Airway epithelial cell (primary cell): ENCODE results near the gene YBX2. TPM values are rescaled to one million over a fixed set of nuclear protein-coding genes. Genes with fewer than 3 reads are reported as not detected.

Source experiments
- total RNA-seq: library from RNA; depleted of rRNA; stranded (reverse); fragments of >200 nt; gene quantifications from 2 replicates; pipeline ENCODE4 v1.2.3, GENCODE V29; 2015

Gene YBX2
- total RNA-seq, 1 donor from 2014 or later = 0.51 TPM

Other genes with a start within 250 kb of the YBX2 start
- not detected in 2 replicates for gene CLEC10A, start 214.4 kb downstream of the YBX2 start, total RNA-seq
- not detected in 2 replicates for gene ASGR2, start 179.8 kb downstream of the YBX2 start, total RNA-seq
- gene ASGR1, start 115.3 kb downstream of the YBX2 start, total RNA-seq = 0.21 TPM in 1 of 2 replicates, not detected in the other
- 4.4 and 6.6 TPM in 2 replicates for gene DLG4, start 74.8 kb downstream of the YBX2 start, total RNA-seq
- gene ACADVL, start 74.7 kb downstream of the YBX2 start, total RNA-seq = 364 and 375 TPM in 2 replicates
- gene DVL2, start 60.1 kb downstream of the YBX2 start, total RNA-seq = 44.9 and 52.6 TPM in 2 replicates
- 33.1 and 35.1 TPM in 2 replicates for gene PHF23, start 55.2 kb downstream of the YBX2 start, total RNA-seq
- gene GABARAP, start 52.2 kb downstream of the YBX2 start, total RNA-seq = 309 and 347 TPM in 2 replicates
- gene CTDNEP1, start 42.9 kb downstream of the YBX2 start, total RNA-seq = 21.6 and 47.5 TPM in 2 replicates
- 38.4 and 42.1 TPM in 2 replicates for gene ELP5, start 42.4 kb downstream of the YBX2 start, total RNA-seq
- 86.7 and 132 TPM in 2 replicates for gene CLDN7, start 32.2 kb downstream of the YBX2 start, total RNA-seq
- gene SLC2A4, start 12.9 kb downstream of the YBX2 start, total RNA-seq = 0.14 and 0.56 TPM in 2 replicates
- gene EIF5A, start 13.0 kb upstream of the YBX2 start, total RNA-seq = 554 and 701 TPM in 2 replicates
- 50.8 and 66.1 TPM in 2 replicates for gene GPS2, start 20.7 kb upstream of the YBX2 start, total RNA-seq
- 13.4 and 22.5 TPM in 2 replicates for gene NEURL4, start 34.7 kb upstream of the YBX2 start, total RNA-seq
- 0.42 and 0.78 TPM in 2 replicates for gene ACAP1, start 41.9 kb upstream of the YBX2 start, total RNA-seq
- gene KCTD11, start 57.5 kb upstream of the YBX2 start, total RNA-seq = 48.4 and 61.1 TPM in 2 replicates
- gene TMEM95, start 60.5 kb upstream of the YBX2 start, total RNA-seq = not detected in 2 replicates
- gene TNK1, start 86.5 kb upstream of the YBX2 start, total RNA-seq = 13.0 and 15.8 TPM in 2 replicates
- gene PLSCR3, start 99.9 kb upstream of the YBX2 start, total RNA-seq = 64.6 and 96.0 TPM in 2 replicates
- gene TMEM256, start 109.5 kb upstream of the YBX2 start, total RNA-seq = 117 and 202 TPM in 2 replicates
- 6.0 and 8.9 TPM in 2 replicates for gene NLGN2, start 113.2 kb upstream of the YBX2 start, total RNA-seq
- not detected in 2 replicates for gene SPEM1, start 125.7 kb upstream of the YBX2 start, total RNA-seq
- not detected in 2 replicates for gene SPEM2, start 131.0 kb upstream of the YBX2 start, total RNA-seq
- not detected in 2 replicates for gene SPEM3, start 134.2 kb upstream of the YBX2 start, total RNA-seq
- gene TMEM102, start 140.8 kb upstream of the YBX2 start, total RNA-seq = 29.6 and 33.5 TPM in 2 replicates
- gene FGF11, start 144.9 kb upstream of the YBX2 start, total RNA-seq = 18.3 and 32.1 TPM in 2 replicates
- 10.9 and 11.0 TPM in 2 replicates for gene CHRNB1, start 150.4 kb upstream of the YBX2 start, total RNA-seq
- 29.5 and 46.1 TPM in 2 replicates for gene ZBTB4, start 185.0 kb upstream of the YBX2 start, total RNA-seq
- gene SLC35G6, start 186.8 kb upstream of the YBX2 start, total RNA-seq = not detected in 2 replicates
- 62.4 and 64.9 TPM in 2 replicates for gene POLR2A, start 189.7 kb upstream of the YBX2 start, total RNA-seq